SK-N-SH (cell line): ENCODE measurements around the gene SLC7A5. TPM values are rescaled to one million over a fixed set of nuclear protein-coding genes. Genes with fewer than 3 reads are reported as not detected.

Experiments used
- CTCF ChIA-PET: fragments of 300-600, 350-600 bp; formaldehyde crosslinking; extraction: SDS; loops from one replicate; lab custom pipeline; 2021; lab: Yijun Ruan, JAX
- POLR2A ChIA-PET: fragments of 350-600 bp; sonication (Branson Sonifier 250); formaldehyde crosslinking; extraction: SDS; loops from one replicate; lab custom pipeline; 2020; ENCODE audit warnings: antibody characterized with exemption, inconsistent platforms; lab: Yijun Ruan, JAX
- DNase-seq: peaks from one replicate; pipeline ENCODE4 v3.0.0; 2012
- H2AFZ ChIP-seq: fragments of 200-600 bp; sonication (generic); 2 replicates; pipeline ENCODE4 v1.8.1; 2016; ENCODE audit warnings: antibody characterized with exemption, mild to moderate bottlenecking, low read depth
- H3F3A ChIP-seq: fragments of 200-600 bp; sonication (generic); replicated peaks from 2 replicates; pipeline ENCODE3; 2016; ENCODE audit warnings: antibody characterized with exemption, mild to moderate bottlenecking; ENCODE audit not compliant: insufficient read depth
- H3K27ac ChIP-seq, 2 experiments: fragments of 200-500 bp in 1 of 2; fragments of 200-600 bp in 1 of 2; sonication (Bioruptor generic) in 1 of 2; sonication (generic), shearing (Covaris generic) in 1 of 2; 2 replicates each; pipeline versions ENCODE4 v1.5.1 to v1.6.1; 2014 to 2016; ENCODE audit warnings: low read depth in 2 of 2, inconsistent platforms in 1 of 2, low read length in 1 of 2, mild to moderate bottlenecking in 1 of 2, mixed read lengths in 1 of 2
- H3K27me3 ChIP-seq: fragments of 200-600 bp; sonication (generic), shearing (Covaris generic); 2 replicates; pipeline ENCODE4 v1.6.1; 2016; ENCODE audit warnings: mixed run types; ENCODE audit not compliant: insufficient read depth
- H3K36me3 ChIP-seq, 2 experiments: fragments of 200-500 bp in 1 of 2; fragments of 200-600 bp in 1 of 2; sonication (Bioruptor generic) in 1 of 2; sonication (generic) in 1 of 2; replicated peaks in 1 of 2; 2 replicates each; pipeline versions ENCODE3 to v1.5.1; 2014 to 2016; ENCODE audit warnings: low read length in 1 of 2, mild to moderate bottlenecking in 1 of 2; ENCODE audit not compliant: insufficient read depth in 2 of 2, control insufficient read depth in 1 of 2
- H3K4me1 ChIP-seq, 2 experiments: fragments of 200-500 bp in 1 of 2; fragments of 200-600 bp in 1 of 2; sonication (Bioruptor generic) in 1 of 2; sonication (generic), shearing (Covaris generic) in 1 of 2; 2 replicates each; pipeline versions ENCODE4 v1.5.1 to v1.6.1; 2014 to 2016; ENCODE audit warnings: low read depth in 1 of 2, low read length in 1 of 2, mixed run types in 1 of 2; ENCODE audit not compliant: insufficient read depth in 2 of 2, control insufficient read depth in 1 of 2
- H3K4me2 ChIP-seq: fragments of 200-600 bp; sonication (generic), shearing (Covaris generic); 2 replicates; pipeline ENCODE4 v1.6.1; 2017; ENCODE audit warnings: mixed run types
- H3K4me3 ChIP-seq, 2 experiments: fragments of 200-500 bp in 1 of 2; fragments of 200-600 bp in 1 of 2; sonication (Bioruptor generic) in 1 of 2; sonication (generic), shearing (Covaris generic) in 1 of 2; 2 replicates each; pipeline versions ENCODE4 v1.5.1 to v1.8.1; 2014 to 2016; ENCODE audit warnings: low read depth in 2 of 2, inconsistent platforms in 1 of 2, low read length in 1 of 2, mild to moderate bottlenecking in 1 of 2, mixed read lengths in 1 of 2, moderate library complexity in 1 of 2
- H3K79me2 ChIP-seq: fragments of 200-600 bp; sonication (generic); 2 replicates; pipeline ENCODE4 v1.8.1; 2017; ENCODE audit warnings: mild to moderate bottlenecking; ENCODE audit not compliant: insufficient read depth
- H3K9ac ChIP-seq: fragments of 200-600 bp; sonication (generic); 2 replicates; pipeline ENCODE4 v1.6.1; 2017; ENCODE audit warnings: mixed run types
- H3K9me2 ChIP-seq: fragments of 200-600 bp; sonication (generic); 2 replicates; pipeline ENCODE4 v1.6.1; 2017; ENCODE audit warnings: mixed run types
- H3K9me3 ChIP-seq: fragments of 200-600 bp; sonication (generic); 2 replicates; pipeline ENCODE4 v1.6.1; 2017; ENCODE audit warnings: mixed run types, mild to moderate bottlenecking, moderate library complexity
- H4K20me1 ChIP-seq: fragments of 200-600 bp; sonication (generic); 2 replicates; pipeline ENCODE4 v1.6.1; 2017; ENCODE audit warnings: mild to moderate bottlenecking, mixed run types; ENCODE audit not compliant: insufficient read depth
- CHD2 ChIP-seq: fragments of 150-350 bp; IDR thresholded peaks from 2 replicates; pipeline ENCODE4 v1.6.1; 2018; ENCODE audit warnings: low read length; ENCODE audit not compliant: partially characterized antibody
- EZH2phosphoT487 ChIP-seq: fragments of 200-600 bp; sonication (generic); IDR thresholded peaks from 2 replicates; pipeline ENCODE4 v1.6.1; 2017; ENCODE audit warnings: low read depth, mixed run types, mild to moderate bottlenecking, antibody characterized with exemption, moderate library complexity, borderline replicate concordance
- FOXJ3 ChIP-seq: sonication (generic); formaldehyde crosslinking; IDR thresholded peaks from 2 replicates; pipeline ENCODE4 v1.5.1; 2020; ENCODE audit warnings: mild to moderate bottlenecking, missing genetic modification reagents
- FOXM1 ChIP-seq: IDR thresholded peaks from 2 replicates; pipeline ENCODE4 v1.4.0; 2012; ENCODE audit warnings: low read depth, mild to moderate bottlenecking
- JUND ChIP-seq: IDR thresholded peaks from 2 replicates; pipeline ENCODE4 v1.4.0; 2012
- MEF2A ChIP-seq: IDR thresholded peaks from 2 replicates; pipeline ENCODE4 v1.4.0; 2012; ENCODE audit warnings: low read depth, borderline replicate concordance
- NRF1 ChIP-seq: IDR thresholded peaks from 2 replicates; pipeline ENCODE4 v1.6.1; 2012; ENCODE audit warnings: low read depth, mild to moderate bottlenecking, low read length
- POLR2AphosphoS5 ChIP-seq: IDR thresholded peaks from 2 replicates; pipeline ENCODE4 v1.6.1; 2012; ENCODE audit warnings: low read depth, low read length
- RAD21 ChIP-seq: IDR thresholded peaks from 2 replicates; pipeline ENCODE4 v1.6.1; 2012; ENCODE audit warnings: mild to moderate bottlenecking, low read length
- SIN3A ChIP-seq: IDR thresholded peaks from 2 replicates; pipeline ENCODE4 v1.6.1; 2012; ENCODE audit warnings: low read depth, mild to moderate bottlenecking, low read length, moderate library complexity, borderline replicate concordance
- USF1 ChIP-seq: IDR thresholded peaks from 2 replicates; pipeline ENCODE4 v1.4.0; 2012; ENCODE audit warnings: low read depth, borderline replicate concordance
- WGBS: methylation state at CpG from one replicate; pipeline ENCODE4 v1.1.6; 2017; ENCODE audit warnings: low lambda C conversion rate; 5-methylcytosine and 5-hydroxymethylcytosine counted together
- polyA plus RNA-seq, 3 experiments: library from polyadenylated mRNA; depleted of rRNA; stranded (reverse); fragments of >200 nt; gene quantifications; 2 replicates each; pipeline ENCODE4 v1.2.3, GENCODE V29; 2012
- TF ChIP-seq, protein P1 (sequence below): fragments of 150-350 bp; IDR thresholded peaks from 2 replicates; pipeline ENCODE4 v1.6.1; 2016; ENCODE audit warnings: mild to moderate bottlenecking, low read depth, low read length
- TF ChIP-seq, protein P2 (sequence below): IDR thresholded peaks from 2 replicates; pipeline ENCODE4 v1.4.0; 2012; ENCODE audit warnings: low read depth
- TF ChIP-seq, protein P3 (sequence below): IDR thresholded peaks from 2 replicates; pipeline ENCODE4 v1.6.1; 2012; ENCODE audit warnings: mild to moderate bottlenecking, low read depth, low read length, moderate library complexity
- TF ChIP-seq, protein P4 (sequence below): fragments of 150-350 bp; IDR thresholded peaks from 2 replicates; pipeline ENCODE4 v1.6.1; 2017; ENCODE audit warnings: antibody characterized with exemption, low read length, low read depth, borderline replicate concordance
- TF ChIP-seq, protein P5 (sequence below): fragments of 200-600 bp; sonication (generic); IDR thresholded peaks from 2 replicates; pipeline ENCODE4 v1.6.1; 2017; ENCODE audit warnings: antibody characterized with exemption, mild to moderate bottlenecking, moderate library complexity

Gene SLC7A5
- polyA plus RNA-seq, 1 of the 3 experiments (the other 2 are of a cell fraction), result 15.1 TPM

DNA sequence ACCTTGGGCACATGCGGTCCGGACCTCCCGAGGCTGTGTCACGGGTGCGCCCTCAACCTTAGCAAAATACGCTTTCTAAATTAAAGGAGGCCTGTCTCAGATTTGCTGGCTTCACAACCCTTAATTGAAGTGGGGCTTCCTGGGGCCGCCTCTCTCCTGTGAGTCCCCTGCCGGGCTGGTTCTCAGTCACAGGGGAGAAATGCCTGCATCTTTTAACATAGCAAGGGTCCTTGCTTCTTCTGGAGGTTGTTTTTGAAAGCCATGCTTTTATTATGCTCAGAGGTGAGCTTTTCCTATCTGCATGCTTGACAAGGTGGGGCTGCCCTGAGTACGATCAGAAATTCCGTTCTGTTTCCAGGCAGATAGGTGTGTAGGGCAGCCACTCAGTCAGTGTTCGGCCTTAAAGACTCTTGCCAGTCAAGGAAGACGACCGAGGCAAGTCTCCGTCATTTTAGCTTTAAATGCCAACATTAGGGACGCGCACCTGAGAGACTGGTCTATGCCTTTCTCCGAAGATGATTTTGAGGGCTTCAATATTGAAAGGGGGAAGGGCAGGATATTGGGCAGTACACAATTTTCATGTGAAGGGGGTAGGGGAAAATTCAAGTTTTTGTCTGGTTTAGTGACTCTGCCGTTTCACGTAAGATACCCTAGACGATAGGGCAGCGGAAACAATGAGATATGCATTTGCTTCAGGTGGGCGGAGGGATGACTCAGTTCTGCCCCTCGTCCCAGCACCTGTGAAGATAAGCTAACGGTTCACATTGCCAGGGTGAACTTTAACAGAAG, 5.5 kb upstream of the SLC7A5 start:
- TF ChIP-seq MEF2A (no peak), JUND (no peak), NRF1 (no peak), SIN3A (no peak), FOXJ3 (CRISPR knock-in tag) (no peak), CHD2 (no peak), USF1 (no peak), RAD21 (no peak), EZH2phosphoT487 (no peak), POLR2AphosphoS5 (no peak), FOXM1 (no peak)
- TF ChIP-seq, protein P1, sequence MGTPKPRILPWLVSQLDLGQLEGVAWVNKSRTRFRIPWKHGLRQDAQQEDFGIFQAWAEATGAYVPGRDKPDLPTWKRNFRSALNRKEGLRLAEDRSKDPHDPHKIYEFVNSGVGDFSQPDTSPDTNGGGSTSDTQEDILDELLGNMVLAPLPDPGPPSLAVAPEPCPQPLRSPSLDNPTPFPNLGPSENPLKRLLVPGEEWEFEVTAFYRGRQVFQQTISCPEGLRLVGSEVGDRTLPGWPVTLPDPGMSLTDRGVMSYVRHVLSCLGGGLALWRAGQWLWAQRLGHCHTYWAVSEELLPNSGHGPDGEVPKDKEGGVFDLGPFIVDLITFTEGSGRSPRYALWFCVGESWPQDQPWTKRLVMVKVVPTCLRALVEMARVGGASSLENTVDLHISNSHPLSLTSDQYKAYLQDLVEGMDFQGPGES, result no peak
- TF ChIP-seq, protein P2, sequence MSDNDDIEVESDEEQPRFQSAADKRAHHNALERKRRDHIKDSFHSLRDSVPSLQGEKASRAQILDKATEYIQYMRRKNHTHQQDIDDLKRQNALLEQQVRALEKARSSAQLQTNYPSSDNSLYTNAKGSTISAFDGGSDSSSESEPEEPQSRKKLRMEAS, result no peak
- TF ChIP-seq, protein P3, sequence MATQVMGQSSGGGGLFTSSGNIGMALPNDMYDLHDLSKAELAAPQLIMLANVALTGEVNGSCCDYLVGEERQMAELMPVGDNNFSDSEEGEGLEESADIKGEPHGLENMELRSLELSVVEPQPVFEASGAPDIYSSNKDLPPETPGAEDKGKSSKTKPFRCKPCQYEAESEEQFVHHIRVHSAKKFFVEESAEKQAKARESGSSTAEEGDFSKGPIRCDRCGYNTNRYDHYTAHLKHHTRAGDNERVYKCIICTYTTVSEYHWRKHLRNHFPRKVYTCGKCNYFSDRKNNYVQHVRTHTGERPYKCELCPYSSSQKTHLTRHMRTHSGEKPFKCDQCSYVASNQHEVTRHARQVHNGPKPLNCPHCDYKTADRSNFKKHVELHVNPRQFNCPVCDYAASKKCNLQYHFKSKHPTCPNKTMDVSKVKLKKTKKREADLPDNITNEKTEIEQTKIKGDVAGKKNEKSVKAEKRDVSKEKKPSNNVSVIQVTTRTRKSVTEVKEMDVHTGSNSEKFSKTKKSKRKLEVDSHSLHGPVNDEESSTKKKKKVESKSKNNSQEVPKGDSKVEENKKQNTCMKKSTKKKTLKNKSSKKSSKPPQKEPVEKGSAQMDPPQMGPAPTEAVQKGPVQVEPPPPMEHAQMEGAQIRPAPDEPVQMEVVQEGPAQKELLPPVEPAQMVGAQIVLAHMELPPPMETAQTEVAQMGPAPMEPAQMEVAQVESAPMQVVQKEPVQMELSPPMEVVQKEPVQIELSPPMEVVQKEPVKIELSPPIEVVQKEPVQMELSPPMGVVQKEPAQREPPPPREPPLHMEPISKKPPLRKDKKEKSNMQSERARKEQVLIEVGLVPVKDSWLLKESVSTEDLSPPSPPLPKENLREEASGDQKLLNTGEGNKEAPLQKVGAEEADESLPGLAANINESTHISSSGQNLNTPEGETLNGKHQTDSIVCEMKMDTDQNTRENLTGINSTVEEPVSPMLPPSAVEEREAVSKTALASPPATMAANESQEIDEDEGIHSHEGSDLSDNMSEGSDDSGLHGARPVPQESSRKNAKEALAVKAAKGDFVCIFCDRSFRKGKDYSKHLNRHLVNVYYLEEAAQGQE, result no peak
- TF ChIP-seq, protein P4, sequence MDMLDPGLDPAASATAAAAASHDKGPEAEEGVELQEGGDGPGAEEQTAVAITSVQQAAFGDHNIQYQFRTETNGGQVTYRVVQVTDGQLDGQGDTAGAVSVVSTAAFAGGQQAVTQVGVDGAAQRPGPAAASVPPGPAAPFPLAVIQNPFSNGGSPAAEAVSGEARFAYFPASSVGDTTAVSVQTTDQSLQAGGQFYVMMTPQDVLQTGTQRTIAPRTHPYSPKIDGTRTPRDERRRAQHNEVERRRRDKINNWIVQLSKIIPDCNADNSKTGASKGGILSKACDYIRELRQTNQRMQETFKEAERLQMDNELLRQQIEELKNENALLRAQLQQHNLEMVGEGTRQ, result no peak
- TF ChIP-seq, protein P5, sequence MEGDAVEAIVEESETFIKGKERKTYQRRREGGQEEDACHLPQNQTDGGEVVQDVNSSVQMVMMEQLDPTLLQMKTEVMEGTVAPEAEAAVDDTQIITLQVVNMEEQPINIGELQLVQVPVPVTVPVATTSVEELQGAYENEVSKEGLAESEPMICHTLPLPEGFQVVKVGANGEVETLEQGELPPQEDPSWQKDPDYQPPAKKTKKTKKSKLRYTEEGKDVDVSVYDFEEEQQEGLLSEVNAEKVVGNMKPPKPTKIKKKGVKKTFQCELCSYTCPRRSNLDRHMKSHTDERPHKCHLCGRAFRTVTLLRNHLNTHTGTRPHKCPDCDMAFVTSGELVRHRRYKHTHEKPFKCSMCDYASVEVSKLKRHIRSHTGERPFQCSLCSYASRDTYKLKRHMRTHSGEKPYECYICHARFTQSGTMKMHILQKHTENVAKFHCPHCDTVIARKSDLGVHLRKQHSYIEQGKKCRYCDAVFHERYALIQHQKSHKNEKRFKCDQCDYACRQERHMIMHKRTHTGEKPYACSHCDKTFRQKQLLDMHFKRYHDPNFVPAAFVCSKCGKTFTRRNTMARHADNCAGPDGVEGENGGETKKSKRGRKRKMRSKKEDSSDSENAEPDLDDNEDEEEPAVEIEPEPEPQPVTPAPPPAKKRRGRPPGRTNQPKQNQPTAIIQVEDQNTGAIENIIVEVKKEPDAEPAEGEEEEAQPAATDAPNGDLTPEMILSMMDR, result no peak

More for the DNA sequence above, 5.5 kb upstream of the SLC7A5 start:
- Histone ChIP-seq H3K9ac (no peak overlapping the region), H3F3A (peaks cover 6% of the 10 kb centered on the region), H3K79me2 (no peaks in the 10 kb centered on the region), H4K20me1 (no peaks in the 10 kb centered on the region), H3K4me3 (no peak overlapping the region), H3K4me1 (peaks cover 4% of the 10 kb centered on the region in 2 experiments; a peak in 2 of 4 replicates), H3K27ac (no peak overlapping the region), H3K9me3 (no peaks in the 10 kb centered on the region), H3K27me3 (no peaks in the 10 kb centered on the region), H3K36me3 (no peaks in the 10 kb centered on the region), H3K9me2 (no peaks in the 10 kb centered on the region), H3K4me2 (no peak overlapping the region), H2AFZ (no peak overlapping the region)
- WGBS, result 80% methylated on average over 24 of the region's 24 CpGs
- ChIA-PET POLR2A (no interaction called here), CTCF (interaction anchor here (1.5 to 12.8 kb wide), 4 partner anchors 23 to 105 kb away, joined by 4 to 207 read pairs (median 30); no protein-coding TSS in a partner anchor)
- DNase-seq, result no peak
